IPS-15b (cell line): ENCODE data around the gene SHC1.

ENCODE experiments used
- H3K27me3 ChIP-seq: one replicate; pipeline ENCODE4 v1.6.1; 2013; ENCODE audit warnings: low read length; ENCODE audit not compliant: control insufficient read depth, insufficient read depth
- H3K36me3 ChIP-seq: one replicate; pipeline ENCODE4 v1.6.1; 2013; ENCODE audit warnings: low read length; ENCODE audit not compliant: control insufficient read depth, insufficient read depth
- H3K4me1 ChIP-seq: one replicate; pipeline ENCODE4 v1.6.1; 2013; ENCODE audit warnings: mild to moderate bottlenecking, low read length; ENCODE audit not compliant: control insufficient read depth, insufficient read depth
- H3K4me3 ChIP-seq: one replicate; pipeline ENCODE4 v1.5.1; 2013; ENCODE audit warnings: low read depth, low read length
- H3K9ac ChIP-seq: one replicate; pipeline ENCODE4 v1.6.1; 2013; ENCODE audit warnings: low read depth, mild to moderate bottlenecking, low read length
- H3K9me3 ChIP-seq: one replicate; pipeline ENCODE4 v1.6.1; 2013; ENCODE audit warnings: mild to moderate bottlenecking, low read length; ENCODE audit not compliant: control insufficient read depth, insufficient read depth

The SHC1 gene

DNA sequence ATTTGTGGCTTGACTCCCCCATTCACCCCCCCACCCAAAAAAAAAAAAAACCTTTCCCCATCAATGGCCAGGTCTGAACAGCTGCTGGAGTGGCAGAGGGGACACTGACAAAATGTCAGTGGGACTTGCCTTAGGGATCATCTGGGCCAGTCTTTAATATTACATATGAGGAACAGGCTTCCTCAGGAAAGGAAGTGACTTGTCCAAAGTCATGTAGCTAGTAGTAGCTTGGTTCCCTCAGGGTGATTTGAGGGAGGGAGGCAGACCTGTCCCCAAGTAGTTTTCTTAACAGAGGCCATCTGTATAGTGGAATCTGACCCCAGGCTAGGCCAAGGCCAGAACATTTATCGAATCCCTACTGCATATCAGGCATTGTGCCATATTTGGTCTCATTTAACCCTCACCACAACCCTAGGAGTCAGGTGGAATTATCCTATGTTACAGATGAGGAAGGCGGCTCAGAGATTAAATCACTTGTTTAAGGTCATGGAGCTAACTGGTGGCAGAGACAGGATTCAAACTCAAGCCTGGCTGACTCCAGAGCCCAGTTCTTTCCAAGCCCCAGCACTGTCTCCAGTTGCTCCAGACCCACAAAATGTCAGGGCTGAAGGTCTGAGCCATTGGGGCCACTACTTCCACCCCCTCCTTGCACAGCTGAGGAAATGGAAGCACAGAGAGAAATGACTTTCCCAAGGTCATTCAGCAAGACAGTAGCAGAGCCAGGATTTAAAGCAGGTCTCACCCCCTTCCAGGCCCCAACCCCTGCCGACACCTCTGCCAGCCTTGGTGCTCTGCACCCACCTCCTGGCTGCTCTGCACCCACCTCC, 42.4 kb upstream of the SHC1 start:
- H3K27me3 ChIP-seq, result no peaks in the 10 kb centered on the region
- H3K9me3 ChIP-seq, result no peaks in the 10 kb centered on the region
- H3K4me3 ChIP-seq, result peak overlapping the region; percentile 30
- peaks cover 25% of the 10 kb centered on the region for H3K4me1 ChIP-seq
- H3K9ac ChIP-seq, result no peak overlapping the region
- H3K36me3 ChIP-seq, result peaks cover 17% of the 10 kb centered on the region

DNA sequence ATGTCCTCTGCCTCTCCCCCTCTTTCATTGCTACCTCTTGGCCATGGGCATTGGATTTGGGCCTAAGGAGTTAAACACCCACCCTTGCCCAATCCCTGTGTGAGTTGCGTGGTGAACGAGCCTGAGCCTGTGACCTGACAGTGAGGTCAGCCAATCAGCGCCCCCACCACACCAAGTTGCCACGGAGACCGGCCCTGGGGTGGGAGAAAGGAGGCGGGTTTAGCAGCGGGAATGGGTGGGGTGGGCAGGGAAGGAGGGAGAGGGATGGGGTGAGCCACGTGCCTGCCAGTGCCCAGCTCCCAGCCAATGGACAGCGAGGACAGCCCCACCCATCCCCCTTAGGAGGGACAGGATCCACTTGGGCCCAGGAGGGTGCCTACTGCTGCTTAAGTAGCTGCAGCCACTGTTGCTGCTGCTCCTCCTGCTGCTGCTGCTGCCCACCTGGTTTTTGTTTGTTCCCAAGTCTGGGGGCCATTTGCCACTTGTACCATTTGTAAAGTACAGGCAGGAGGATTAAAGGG, 41.5 kb upstream of the SHC1 start:
- peaks cover 25% of the 10 kb centered on the region for H3K4me1 ChIP-seq

DNA sequence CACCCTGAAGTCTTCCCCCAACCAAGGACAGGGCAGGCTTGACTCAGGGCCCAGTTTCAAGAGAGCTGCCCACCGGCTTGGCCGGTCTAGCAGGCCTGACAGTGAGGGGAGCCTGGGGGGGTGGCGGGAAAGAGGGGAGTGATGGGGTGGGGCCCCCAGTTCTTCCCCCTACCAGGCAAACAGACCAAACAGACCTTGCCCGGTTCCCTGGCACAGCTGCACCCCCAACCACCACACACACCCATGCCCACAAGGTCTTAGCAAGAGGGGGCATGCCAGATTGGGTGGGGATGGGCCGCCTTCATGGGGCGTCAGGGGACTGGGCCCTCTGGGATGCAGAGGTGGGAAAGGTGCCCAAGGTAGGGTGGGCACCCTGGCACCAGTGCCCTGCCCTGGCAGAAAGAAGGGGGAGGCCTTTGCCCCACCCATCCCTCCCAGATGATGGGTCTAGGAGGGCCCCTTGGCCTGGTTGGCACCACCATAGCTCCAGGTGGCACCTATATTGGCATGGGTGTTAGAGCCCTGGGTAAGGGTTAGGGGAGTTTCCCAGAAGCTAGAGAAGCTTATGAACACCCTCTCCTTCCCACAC, 41.0 kb upstream of the SHC1 start:
- H3K9ac ChIP-seq, result no peak overlapping the region
- H3K9me3 ChIP-seq, result no peaks in the 10 kb centered on the region
- peaks cover 23% of the 10 kb centered on the region for H3K4me1 ChIP-seq
- H3K36me3 ChIP-seq, result peaks cover 14% of the 10 kb centered on the region
- H3K4me3 ChIP-seq, result no peak overlapping the region
- H3K27me3 ChIP-seq, result no peaks in the 10 kb centered on the region

More for the DNA sequence above, 41.5 kb upstream of the SHC1 start:
- Histone ChIP-seq H3K36me3 (peaks cover 17% of the 10 kb centered on the region), H3K27me3 (no peaks in the 10 kb centered on the region), H3K9ac (no peak overlapping the region), H3K4me3 (peak overlapping the region; percentile 30), H3K9me3 (no peaks in the 10 kb centered on the region)

DNA sequence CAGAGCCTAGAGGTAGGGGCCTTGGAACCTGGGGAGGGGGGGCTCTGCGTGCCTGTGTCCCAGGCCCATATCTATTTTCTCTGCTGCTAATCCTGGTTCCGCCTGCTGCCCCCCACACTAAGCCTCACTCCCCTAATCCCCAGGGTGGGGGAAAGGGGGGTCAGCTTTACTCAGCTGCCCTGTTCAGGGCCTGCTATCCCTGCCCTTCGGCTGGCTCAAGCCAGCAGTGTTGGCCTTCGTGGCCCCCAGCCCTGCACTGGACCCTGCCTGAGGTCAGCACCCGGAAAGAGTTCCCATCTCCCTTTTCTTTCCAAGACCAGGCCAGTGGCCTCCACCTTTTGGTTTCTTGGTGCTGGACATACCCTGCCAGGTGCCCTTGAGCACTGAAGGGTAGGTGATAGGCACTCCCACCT, 40.5 kb upstream of the SHC1 start:
- Histone ChIP-seq H3K36me3 (peaks cover 8% of the 10 kb centered on the region), H3K9me3 (no peaks in the 10 kb centered on the region), H3K27me3 (no peaks in the 10 kb centered on the region), H3K9ac (no peak overlapping the region), H3K4me1 (peaks cover 23% of the 10 kb centered on the region), H3K4me3 (no peak overlapping the region)

DNA sequence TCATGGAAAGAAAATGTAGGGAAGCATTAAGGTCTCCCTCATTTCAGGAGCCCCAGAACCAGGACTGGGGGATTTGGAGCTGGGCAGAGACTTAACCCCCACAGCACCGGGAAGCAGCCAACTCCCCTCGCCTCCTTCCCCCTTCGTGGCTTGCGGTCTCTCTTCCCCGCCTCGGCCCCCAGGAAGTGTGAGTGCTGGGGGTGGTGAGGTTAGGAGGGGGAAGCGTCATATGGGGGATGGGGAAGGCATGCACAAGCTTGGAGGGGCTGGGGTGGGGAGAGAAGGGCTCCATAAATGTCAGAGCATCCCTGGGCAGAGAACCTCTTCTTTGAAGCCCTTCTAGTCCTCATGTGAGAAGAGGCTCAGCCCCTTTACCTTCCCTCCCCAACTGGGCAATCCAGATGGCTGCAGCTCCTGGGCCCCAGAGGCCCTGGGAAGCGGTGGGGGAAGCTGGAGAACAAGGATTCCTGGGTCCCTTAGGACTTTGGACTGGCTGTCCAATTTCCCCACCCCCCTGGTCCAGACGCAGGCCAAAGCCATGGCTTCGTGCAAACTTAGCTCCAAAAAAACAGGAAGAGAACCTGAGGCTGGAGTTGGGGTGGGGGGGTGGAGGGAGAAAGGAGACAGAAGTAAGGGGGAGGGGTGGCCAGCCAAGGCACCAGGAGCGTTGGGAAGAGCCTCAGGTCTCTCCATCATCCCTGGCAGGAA, 39.8 kb upstream of the SHC1 start:
- Histone ChIP-seq H3K4me3 (no peak overlapping the region), H3K36me3 (peaks cover 8% of the 10 kb centered on the region), H3K4me1 (peaks cover 25% of the 10 kb centered on the region), H3K9ac (no peak overlapping the region), H3K27me3 (no peaks in the 10 kb centered on the region), H3K9me3 (no peaks in the 10 kb centered on the region)

DNA sequence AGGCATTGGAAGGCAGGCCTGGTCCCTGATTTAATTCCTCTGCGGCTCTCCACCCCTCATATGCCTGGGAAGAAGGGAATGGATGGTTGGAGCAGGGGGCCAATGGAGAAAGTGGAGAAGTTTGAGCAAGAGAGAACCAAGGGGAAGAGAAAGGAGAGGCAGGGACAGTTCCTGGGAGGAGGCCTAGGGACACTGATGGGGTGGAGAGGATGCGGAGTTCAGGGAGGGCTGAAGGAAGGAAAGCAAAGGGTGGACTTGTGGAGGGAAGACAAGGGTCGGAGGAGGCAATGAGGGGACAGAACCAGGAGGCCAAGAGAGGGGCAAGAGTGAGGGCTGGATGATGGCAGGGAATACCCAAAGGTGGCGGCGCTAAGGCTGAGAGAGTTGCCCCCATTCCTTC, 39.2 kb upstream of the SHC1 start:
- Histone ChIP-seq H3K9me3 (no peaks in the 10 kb centered on the region), H3K4me3 (no peak overlapping the region), H3K9ac (no peak overlapping the region), H3K4me1 (peaks cover 28% of the 10 kb centered on the region), H3K27me3 (no peaks in the 10 kb centered on the region), H3K36me3 (peaks cover 7% of the 10 kb centered on the region)

DNA sequence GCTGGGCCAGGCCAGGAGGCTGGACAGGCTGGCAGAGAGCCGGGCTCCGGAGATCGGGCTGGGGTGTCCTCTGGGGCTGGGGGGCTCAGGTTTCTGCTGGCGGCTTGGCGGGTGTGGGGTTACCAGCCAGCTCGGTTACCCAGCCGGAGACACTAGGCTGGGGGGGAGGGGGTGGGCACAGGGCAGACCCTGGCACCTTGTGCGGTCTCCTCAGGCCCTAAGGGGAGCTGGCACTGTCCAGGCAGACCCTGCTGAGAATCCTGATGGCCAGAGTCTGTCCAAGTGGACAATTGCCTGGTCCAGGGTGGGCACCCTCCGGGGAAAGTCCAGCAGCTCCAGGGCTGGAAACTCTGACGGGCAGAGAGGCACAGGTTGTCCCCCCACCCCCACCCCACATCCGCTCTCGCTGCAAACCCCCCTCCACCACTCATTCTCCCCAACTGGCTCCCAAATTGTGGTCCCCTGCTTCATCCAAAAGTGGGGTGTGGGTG, 38.7 kb upstream of the SHC1 start:
- Histone ChIP-seq H3K36me3 (peaks cover 4% of the 10 kb centered on the region), H3K9me3 (no peaks in the 10 kb centered on the region), H3K27me3 (no peaks in the 10 kb centered on the region), H3K4me3 (peak overlapping the region; percentile 43), H3K9ac (no peak overlapping the region), H3K4me1 (peaks cover 33% of the 10 kb centered on the region)

DNA sequence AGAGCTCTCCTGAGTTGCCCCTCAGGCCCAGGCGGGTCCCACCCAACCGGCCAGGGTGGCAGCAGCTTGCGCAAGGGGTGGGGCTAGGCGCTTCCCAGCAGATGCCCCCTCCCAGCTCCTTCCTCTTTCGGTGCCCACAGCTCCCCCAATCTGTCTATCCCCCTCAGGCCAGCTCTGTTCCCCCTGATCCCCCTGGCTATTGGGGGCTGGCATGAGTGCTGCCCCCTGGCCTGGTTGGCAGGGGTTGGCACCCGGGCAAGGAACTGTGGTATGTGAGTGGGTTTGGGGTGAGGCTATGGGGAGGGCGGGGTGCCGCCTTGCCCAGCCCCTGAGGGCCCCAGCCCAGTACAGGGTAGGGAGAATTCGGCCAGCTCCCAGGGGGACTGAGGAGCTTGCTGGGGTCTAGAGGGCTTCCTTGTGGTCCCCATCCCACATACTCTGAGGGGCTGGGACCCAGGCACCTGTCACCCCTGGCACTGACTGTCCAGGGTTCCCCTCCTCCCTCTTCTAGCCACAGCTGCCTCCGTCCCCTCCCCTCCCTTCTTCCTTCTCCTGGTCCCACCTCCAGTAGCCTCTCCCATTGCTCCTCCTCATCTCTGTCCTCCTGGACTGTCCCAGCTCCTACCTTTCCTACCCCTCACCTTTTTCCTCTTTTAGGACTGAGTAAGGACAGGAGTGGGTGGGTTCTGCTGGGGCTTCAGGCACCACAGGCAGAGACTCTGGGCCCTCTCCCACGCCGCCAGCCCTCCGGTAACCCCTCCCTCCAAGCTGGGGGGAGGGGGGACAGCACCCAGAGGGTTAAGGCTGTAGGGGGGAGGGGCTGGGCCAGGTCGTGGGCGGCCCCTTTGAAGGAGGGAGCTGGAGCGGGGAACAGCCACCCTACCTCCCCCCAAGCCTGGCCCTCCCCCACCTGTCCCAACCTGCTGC, 37.7 kb upstream of the SHC1 start:
- H3K27me3 ChIP-seq, result no peaks in the 10 kb centered on the region
- no peaks in the 10 kb centered on the region for H3K36me3 ChIP-seq
- no peaks in the 10 kb centered on the region for H3K9me3 ChIP-seq
- H3K4me1 ChIP-seq, result peaks cover 30% of the 10 kb centered on the region
- H3K9ac ChIP-seq, result no peak overlapping the region
- peak overlapping the region; percentile 43 for H3K4me3 ChIP-seq

DNA sequence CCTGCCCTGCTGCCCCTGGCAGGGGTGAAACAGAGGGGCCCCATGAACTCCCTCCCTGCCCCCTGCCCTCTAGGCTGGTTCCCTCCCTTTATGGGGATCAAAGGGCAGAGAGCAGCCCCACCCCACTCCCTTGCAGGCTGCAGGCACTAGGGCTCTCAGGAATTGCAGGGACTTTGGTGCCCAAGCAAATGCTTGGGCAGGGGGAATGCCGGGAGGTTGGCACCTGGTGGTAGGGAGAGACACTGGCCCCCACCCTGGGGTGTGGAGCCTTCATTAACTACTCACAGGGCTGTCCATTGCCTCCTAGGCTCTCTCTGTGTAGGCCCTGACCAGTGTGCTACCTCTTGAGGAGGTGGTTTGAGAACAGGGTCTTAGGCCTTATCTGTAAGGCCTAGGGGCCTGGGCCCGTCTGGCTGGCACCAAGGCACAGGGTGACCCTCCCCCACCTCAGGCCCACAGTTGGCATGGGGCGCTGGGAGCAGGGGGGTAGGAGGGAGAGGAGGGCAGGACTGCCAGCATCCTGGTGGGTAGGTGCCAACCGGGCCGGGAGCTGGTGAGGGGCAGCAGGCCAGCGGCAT, 36.8 kb upstream of the SHC1 start:
- Histone ChIP-seq H3K36me3 (no peaks in the 10 kb centered on the region), H3K9ac (no peak overlapping the region), H3K9me3 (no peaks in the 10 kb centered on the region), H3K27me3 (no peaks in the 10 kb centered on the region), H3K4me1 (peaks cover 20% of the 10 kb centered on the region), H3K4me3 (no peak overlapping the region)

DNA sequence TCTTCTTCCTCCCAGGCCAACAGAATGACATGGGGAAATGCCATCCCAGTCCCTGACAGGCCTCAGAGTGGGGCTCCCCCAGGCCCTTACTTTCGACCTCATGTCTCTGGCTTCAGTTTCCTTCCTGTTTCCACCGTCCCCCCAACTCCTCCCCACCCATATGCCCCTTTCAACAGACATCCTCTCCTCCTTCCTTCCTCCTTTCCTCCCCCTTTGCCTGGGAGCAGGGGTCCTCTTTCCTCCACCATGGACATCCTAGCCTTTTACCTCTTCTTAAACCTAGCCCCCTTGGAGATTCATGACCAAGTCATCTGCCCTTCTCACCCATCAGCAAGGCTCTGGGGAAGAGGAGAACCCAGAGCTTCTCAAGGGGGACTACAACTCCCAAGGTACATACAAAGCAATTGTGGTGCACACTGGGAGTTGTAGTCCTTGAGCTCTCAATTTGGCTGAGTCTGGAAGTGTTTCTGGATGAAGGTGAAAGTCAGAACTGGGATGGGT, 36.1 kb upstream of the SHC1 start:
- H3K4me1 ChIP-seq, result peaks cover 17% of the 10 kb centered on the region
- H3K36me3 ChIP-seq, result no peaks in the 10 kb centered on the region
- H3K9ac ChIP-seq, result no peak overlapping the region
- H3K27me3 ChIP-seq, result no peaks in the 10 kb centered on the region
- no peaks in the 10 kb centered on the region for H3K9me3 ChIP-seq
- H3K4me3 ChIP-seq, result no peak overlapping the region
